Activated naive CD8-positive, alpha-beta T cell treated with anti-CD3 and anti-CD28 coated beads, Interleukin-2, amount 10 ng/mL, durations not matched to agents 7 days and 5 days (primary cell): ENCODE data around the gene CC2D1B. TPM values are rescaled to one million over a fixed set of nuclear protein-coding genes. Genes with fewer than 3 reads are reported as not detected.

Experiments
- ATAC-seq: fragments of 150-1000 bp; cut with Tn5 transposase; one replicate; pipeline ENCODE4 v1.10.0; 2021; ENCODE audit warnings: low read depth, moderate library complexity
- POLR2A ChIA-PET: fragments of 350-600 bp; sonication (Branson Sonifier 250); formaldehyde crosslinking; loops from one replicate; lab custom pipeline; 2021; ENCODE audit warnings: antibody characterized with exemption; lab: Charles Lee
- DNase-seq: peaks from one replicate; pipeline ENCODE4 v3.0.0; 2021
- H3K27ac Mint-ChIP-seq: one replicate; pipeline ENCODE4 v1.8.0; 2022; ENCODE audit warnings: mild to moderate bottlenecking, mixed read lengths
- H3K27me3 Mint-ChIP-seq: one replicate; pipeline ENCODE4 v1.8.0; 2022; ENCODE audit warnings: mild to moderate bottlenecking, moderate library complexity, mixed read lengths
- H3K36me3 Mint-ChIP-seq: one replicate; pipeline ENCODE4 v1.8.0; 2021; ENCODE audit warnings: mild to moderate bottlenecking, mixed read lengths
- H3K4me1 Mint-ChIP-seq: one replicate; pipeline ENCODE4 v1.8.0; 2021; ENCODE audit warnings: mixed read lengths
- H3K4me3 Mint-ChIP-seq: one replicate; pipeline ENCODE4 v1.8.0; 2022; ENCODE audit warnings: mild to moderate bottlenecking, moderate library complexity, mixed read lengths
- H3K9me3 Mint-ChIP-seq: one replicate; pipeline ENCODE4 v1.8.0; 2021; ENCODE audit warnings: mixed read lengths
- total RNA-seq, 2 experiments: library from RNA; stranded (reverse); gene quantifications; one replicate each; pipeline ENCODE4 v1.2.3, GENCODE V29; 2021

CC2D1B gene
- 10 to 100 TPM; 69.3 to 75.6 TPM for total RNA-seq

- peak; percentile 97 for ATAC-seq
- Mint-ChIP-seq H3K27ac (peak within 1 kb of the TSS; percentile 98), H3K4me1 (peaks cover 34% of the 10 kb centered on the region), H3K36me3 (peaks cover 26% of the 10 kb centered on the region), H3K27me3 (no peaks in the 10 kb centered on the region), H3K9me3 (no peaks in the 10 kb centered on the region), H3K4me3 (peak within 1 kb of the TSS; percentile 98)
- POLR2A ChIA-PET = interaction anchor here (0.6 to 4.6 kb wide), 17 partner anchors 12 to 637 kb away, joined by 3 to 34 read pairs (median 4); partner anchors contain the start of genes BTF3L4, ORC1, PRPF38A and TUT4
- peak; percentile 100 for DNase-seq
Observed at GRCh38 chr1:52365746-52366516, at the start of gene CC2D1B. Gene CC2D1B, minus strand, starts transcription at chr1:52366205. Its CDS starts 1,585 bp downstream, at chr1:52364620.

GRCh38 chr1:52414942-52415341, 48.9 kb upstream of the CC2D1B start:
- ATAC-seq = no peak
- H3K36me3 Mint-ChIP-seq = peaks cover 53% of the 10 kb centered on the region
- H3K4me1 Mint-ChIP-seq = peaks cover 9% of the 10 kb centered on the region
- H3K9me3 Mint-ChIP-seq = no peaks in the 10 kb centered on the region
- H3K27me3 Mint-ChIP-seq = no peaks in the 10 kb centered on the region
- no peak overlapping the region for H3K27ac Mint-ChIP-seq
- POLR2A ChIA-PET = interaction anchor here (1.7 to 5.0 kb wide), 2 partner anchors 9 to 10 kb away, joined by 4 to 22 read pairs; partner anchors contain the start of genes ORC1 and PRPF38A
- no peak overlapping the region for H3K4me3 Mint-ChIP-seq
- no peak for DNase-seq

- POLR2A ChIA-PET = interaction anchor here (1.5 kb wide), 1 partner anchor 9 kb away, joined by 4 read pairs; the partner anchor contains the start of gene PRPF38A
- Mint-ChIP-seq H3K36me3 (peaks cover 49% of the 10 kb centered on the region), H3K27ac (no peak overlapping the region), H3K4me1 (peaks cover 7% of the 10 kb centered on the region), H3K4me3 (no peak overlapping the region), H3K9me3 (no peaks in the 10 kb centered on the region), H3K27me3 (no peaks in the 10 kb centered on the region)
- ATAC-seq (no peak), DNase-seq (no peak)
Observed at GRCh38 chr1:52413410-52413989, 47.5 kb upstream of the CC2D1B start.

- peak overlapping the region; percentile 100 for H3K27ac Mint-ChIP-seq
- no peaks in the 10 kb centered on the region for H3K27me3 Mint-ChIP-seq
- POLR2A ChIA-PET = interaction anchor here (0.5 to 3.4 kb wide), 17 partner anchors 8 to 356 kb away, joined by 3 to 34 read pairs (median 5); partner anchors contain the start of genes BTF3L4, CC2D1B, COA7 and GPX7
- ATAC-seq (no peak), DNase-seq (no peak)
- peaks cover 31% of the 10 kb centered on the region for H3K36me3 Mint-ChIP-seq
- H3K9me3 Mint-ChIP-seq = no peaks in the 10 kb centered on the region
- peak overlapping the region; percentile 100 for H3K4me3 Mint-ChIP-seq
- H3K4me1 Mint-ChIP-seq = peaks cover 43% of the 10 kb centered on the region
Observed at GRCh38 chr1:52404975-52405338, 39.0 kb upstream of the CC2D1B start.

GRCh38 chr1:52404116-52404974, 38.3 kb upstream of the CC2D1B start, which contains the start of the genes ORC1 and PRPF38A:
Gene ORC1, minus strand, starts transcription at chr1:52404423. Its CDS starts 2,200 bp downstream, at chr1:52402223.
Gene PRPF38A, plus strand, starts transcription at chr1:52404602. Its CDS starts 148 bp downstream, at chr1:52404750.
- Mint-ChIP-seq H3K27ac (peak within 1 kb of the TSS; percentile 100), H3K36me3 (peaks cover 35% of the 10 kb centered on the region), H3K4me3 (peak within 1 kb of the TSS; percentile 100), H3K9me3 (no peaks in the 10 kb centered on the region), H3K27me3 (no peaks in the 10 kb centered on the region), H3K4me1 (peaks cover 45% of the 10 kb centered on the region)
- POLR2A ChIA-PET = interaction anchor here (0.5 to 3.4 kb wide), 23 partner anchors 9 to 356 kb away, joined by 3 to 34 read pairs (median 5); partner anchors contain the start of genes BTF3L4, CC2D1B, COA7 and GPX7
- ATAC-seq = peak; percentile 92
- peak; percentile 96 for DNase-seq

GRCh38 chr1:52403566-52404115, 37.6 kb upstream of the CC2D1B start:
- Mint-ChIP-seq H3K4me1 (peaks cover 45% of the 10 kb centered on the region), H3K27me3 (no peaks in the 10 kb centered on the region), H3K36me3 (peaks cover 35% of the 10 kb centered on the region), H3K27ac (peak overlapping the region; percentile 100), H3K9me3 (no peaks in the 10 kb centered on the region), H3K4me3 (peak overlapping the region; percentile 100)
- peak; percentile 55 for ATAC-seq
- POLR2A ChIA-PET = interaction anchor here (1.0 to 3.4 kb wide), 20 partner anchors 10 to 348 kb away, joined by 3 to 34 read pairs (median 6); partner anchors contain the start of genes BTF3L4, CC2D1B, COA7 and GPX7
- DNase-seq = no peak

- H3K27ac Mint-ChIP-seq = peak overlapping the region; percentile 100
- ATAC-seq (no peak), DNase-seq (no peak)
- H3K9me3 Mint-ChIP-seq = no peaks in the 10 kb centered on the region
- POLR2A ChIA-PET = interaction anchor here (3.1 to 3.4 kb wide), 2 partner anchors 150 to 230 kb away, joined by 16 to 32 read pairs; partner anchors contain the start of genes SHISAL2A and TUT4
- peak overlapping the region; percentile 100 for H3K4me3 Mint-ChIP-seq
- H3K36me3 Mint-ChIP-seq = peaks cover 32% of the 10 kb centered on the region
- H3K27me3 Mint-ChIP-seq = no peaks in the 10 kb centered on the region
- H3K4me1 Mint-ChIP-seq = peaks cover 45% of the 10 kb centered on the region
Observed at GRCh38 chr1:52402860-52403240, 36.8 kb upstream of the CC2D1B start.

GRCh38 chr1:52400131-52400530, 34.1 kb upstream of the CC2D1B start:
- DNase-seq (no peak), ATAC-seq (no peak)
- no peaks in the 10 kb centered on the region for H3K27me3 Mint-ChIP-seq
- no peak overlapping the region for H3K4me3 Mint-ChIP-seq
- POLR2A ChIA-PET = interaction anchor here (0.6 to 0.7 kb wide), 2 partner anchors 17 to 265 kb away, joined by 3 to 9 read pairs; no protein-coding TSS in a partner anchor
- peaks cover 40% of the 10 kb centered on the region for H3K36me3 Mint-ChIP-seq
- no peak overlapping the region for H3K27ac Mint-ChIP-seq
- no peaks in the 10 kb centered on the region for H3K9me3 Mint-ChIP-seq
- peaks cover 36% of the 10 kb centered on the region for H3K4me1 Mint-ChIP-seq

GRCh38 chr1:52399629-52400028, 33.6 kb upstream of the CC2D1B start:
- peaks cover 40% of the 10 kb centered on the region for H3K36me3 Mint-ChIP-seq
- H3K27me3 Mint-ChIP-seq = no peaks in the 10 kb centered on the region
- DNase-seq (no peak), ATAC-seq (no peak)
- POLR2A ChIA-PET = interaction anchor here (0.6 to 0.7 kb wide), 4 partner anchors 17 to 805 kb away, joined by 3 to 9 read pairs (median 6); no protein-coding TSS in a partner anchor
- H3K4me1 Mint-ChIP-seq = peaks cover 36% of the 10 kb centered on the region
- H3K27ac Mint-ChIP-seq = no peak overlapping the region
- no peaks in the 10 kb centered on the region for H3K9me3 Mint-ChIP-seq
- no peak overlapping the region for H3K4me3 Mint-ChIP-seq

GRCh38 chr1:52393174-52393573, 27.2 kb upstream of the CC2D1B start:
- ATAC-seq = no peak
- peaks cover 8% of the 10 kb centered on the region for H3K4me1 Mint-ChIP-seq

GRCh38 chr1:52386458-52386857, 20.5 kb upstream of the CC2D1B start:
- no peak overlapping the region for H3K27ac Mint-ChIP-seq
- POLR2A ChIA-PET = no interaction called here
- H3K4me3 Mint-ChIP-seq = no peak overlapping the region
- no peaks in the 10 kb centered on the region for H3K27me3 Mint-ChIP-seq
- no peak for DNase-seq
- ATAC-seq = no peak
- peaks cover 34% of the 10 kb centered on the region for H3K36me3 Mint-ChIP-seq
- peaks cover 2% of the 10 kb centered on the region for H3K4me1 Mint-ChIP-seq
- H3K9me3 Mint-ChIP-seq = no peaks in the 10 kb centered on the region

More at GRCh38 chr1:52393174-52393573, 27.2 kb upstream of the CC2D1B start:
- Mint-ChIP-seq H3K9me3 (no peaks in the 10 kb centered on the region), H3K27ac (no peak overlapping the region), H3K4me3 (no peak overlapping the region), H3K27me3 (no peaks in the 10 kb centered on the region), H3K36me3 (peaks cover 47% of the 10 kb centered on the region)
- DNase-seq = no peak
- POLR2A ChIA-PET = interaction anchor here (0.6 to 1.7 kb wide), 2 partner anchors 11 to 298 kb away, joined by 3 to 5 read pairs; partner anchors contain the start of genes ORC1 and PRPF38A

GRCh38 chr1:52385376-52385775, 19.4 kb upstream of the CC2D1B start:
- ATAC-seq (no peak), DNase-seq (no peak)
- Mint-ChIP-seq H3K9me3 (no peaks in the 10 kb centered on the region), H3K4me3 (no peak overlapping the region), H3K27me3 (no peaks in the 10 kb centered on the region), H3K27ac (no peak overlapping the region), H3K36me3 (peaks cover 34% of the 10 kb centered on the region), H3K4me1 (no peaks in the 10 kb centered on the region)
- POLR2A ChIA-PET = no interaction called here
